Skeletal muscle satellite cell (primary cell): ENCODE data around the gene VWA1.
A peak's percentile ranks its signal among the peaks of the same experiment; 100 is the strongest.
"Not testable (repeated sequence)": the region's sequence is repeated elsewhere in the genome, so short reads cannot be mapped to it uniquely, and the experiment has no call there.

Experiments used
- H3K27me3 ChIP-seq: 2 replicates; pipeline ENCODE4 v1.7.0; 2013; ENCODE audit warnings: low read length; ENCODE audit not compliant: control insufficient read depth, insufficient read depth
- H3K36me3 ChIP-seq: 2 replicates; pipeline ENCODE4 v1.7.0; 2013; ENCODE audit warnings: mild to moderate bottlenecking, control low read depth, low read length; ENCODE audit not compliant: insufficient read depth
- H3K4me1 ChIP-seq: 2 replicates; pipeline ENCODE4 v1.7.0; 2013; ENCODE audit warnings: low read length; ENCODE audit not compliant: control insufficient read depth, insufficient read depth
- H3K4me2 ChIP-seq: 2 replicates; pipeline ENCODE4 v1.7.0; 2013; ENCODE audit warnings: mild to moderate bottlenecking, low read length
- H3K4me3 ChIP-seq: 2 replicates; pipeline ENCODE4 v1.7.0; 2013; ENCODE audit warnings: low read length
- H3K9ac ChIP-seq: 2 replicates; pipeline ENCODE4 v1.7.0; 2013; ENCODE audit warnings: mild to moderate bottlenecking, low read depth, low read length, moderate library complexity
- H3K9me3 ChIP-seq: replicated peaks from 2 replicates; pipeline ENCODE4 v1.7.0; 2013; ENCODE audit warnings: mild to moderate bottlenecking, control low read depth, low read length

VWA1 gene

GRCh38 chr1:1441002-1441888 is 5.8 kb downstream of the VWA1 start:
- Histone ChIP-seq H3K4me1 (peaks cover 5% of the 10 kb centered on the region), H3K27me3 (peaks cover 24% of the 10 kb centered on the region)

GRCh38 chr1:1442069-1442770 is 6.7 kb downstream of the VWA1 start:
- H3K4me3 ChIP-seq: no peak overlapping the region
- no peaks in the 10 kb centered on the region for H3K36me3 ChIP-seq
- no peak overlapping the region for H3K9ac ChIP-seq
- H3K27me3 ChIP-seq: peaks cover 15% of the 10 kb centered on the region
- H3K9me3 ChIP-seq: no peaks in the 10 kb centered on the region
- no peak overlapping the region for H3K4me2 ChIP-seq
- H3K4me1 ChIP-seq: peaks cover 5% of the 10 kb centered on the region

More at GRCh38 chr1:1441002-1441888, 5.8 kb downstream of the VWA1 start:
- H3K9ac ChIP-seq: no peak overlapping the region
- H3K4me3 ChIP-seq: no peak overlapping the region
- H3K4me2 ChIP-seq: peak overlapping the region; percentile 75
- no peaks in the 10 kb centered on the region for H3K36me3 ChIP-seq
- H3K9me3 ChIP-seq: no peaks in the 10 kb centered on the region

GRCh38 chr1:1446631-1447030 is 11.1 kb downstream of the VWA1 start:
- not testable (repeated sequence) for H3K9ac ChIP-seq, H3K4me3 ChIP-seq, H3K9me3 ChIP-seq, H3K36me3 ChIP-seq, H3K4me1 ChIP-seq, H3K4me2 ChIP-seq
- peaks cover 18% of the 10 kb centered on the region for H3K27me3 ChIP-seq

- Histone ChIP-seq H3K27me3 (peaks cover 16% of the 10 kb centered on the region), H3K9ac (no peak within 1 kb of the TSS), H3K36me3 (no peaks in the 10 kb centered on the region), H3K4me3 (no peak within 1 kb of the TSS), H3K4me2 (no peak within 1 kb of the TSS), H3K4me1 (no peaks in the 10 kb centered on the region), H3K9me3 (no peaks in the 10 kb centered on the region)
Measured at GRCh38 chr1:1449099-1449739, 13.7 kb downstream of the VWA1 start, which contains the start of gene ATAD3C. Gene ATAD3C (plus strand): TSS chr1:1449689. CDS start chr1:1450684, 995 bp downstream.

- not testable (repeated sequence) for H3K4me1 ChIP-seq, H3K36me3 ChIP-seq, H3K4me3 ChIP-seq, H3K9ac ChIP-seq, H3K9me3 ChIP-seq, H3K4me2 ChIP-seq
- H3K27me3 ChIP-seq: peaks cover 16% of the 10 kb centered on the region
Measured at GRCh38 chr1:1450616-1451015, 15.1 kb downstream of the VWA1 start.

GRCh38 chr1:1451696-1452364 is 16.3 kb downstream of the VWA1 start:
- peaks cover 16% of the 10 kb centered on the region for H3K27me3 ChIP-seq
- H3K36me3 ChIP-seq: no peaks in the 10 kb centered on the region
- H3K9ac ChIP-seq: no peak overlapping the region
- no peak overlapping the region for H3K4me2 ChIP-seq
- H3K9me3 ChIP-seq: no peaks in the 10 kb centered on the region
- no peaks in the 10 kb centered on the region for H3K4me1 ChIP-seq
- no peak overlapping the region for H3K4me3 ChIP-seq

- H3K9ac ChIP-seq, H3K4me2 ChIP-seq, H3K36me3 ChIP-seq, H3K9me3 ChIP-seq, H3K4me1 ChIP-seq, H3K4me3 ChIP-seq: not testable (repeated sequence)
- H3K27me3 ChIP-seq: peaks cover 16% of the 10 kb centered on the region
Measured at GRCh38 chr1:1452365-1452739, 16.9 kb downstream of the VWA1 start.

- H3K4me1 ChIP-seq: no peaks in the 10 kb centered on the region
- no peak overlapping the region for H3K4me3 ChIP-seq
- no peak overlapping the region for H3K4me2 ChIP-seq
- H3K9me3 ChIP-seq: no peaks in the 10 kb centered on the region
- H3K27me3 ChIP-seq: peaks cover 16% of the 10 kb centered on the region
- H3K36me3 ChIP-seq: no peaks in the 10 kb centered on the region
- no peak overlapping the region for H3K9ac ChIP-seq
Measured at GRCh38 chr1:1452882-1453281, 17.4 kb downstream of the VWA1 start.

GRCh38 chr1:1454286-1455056 is 19.0 kb downstream of the VWA1 start:
- not testable (repeated sequence) for H3K9ac ChIP-seq, H3K4me3 ChIP-seq, H3K4me1 ChIP-seq, H3K4me2 ChIP-seq, H3K9me3 ChIP-seq, H3K36me3 ChIP-seq
- H3K27me3 ChIP-seq: peaks cover 11% of the 10 kb centered on the region

- no peak overlapping the region for H3K4me2 ChIP-seq
- no peaks in the 10 kb centered on the region for H3K9me3 ChIP-seq
- H3K36me3 ChIP-seq: no peaks in the 10 kb centered on the region
- no peaks in the 10 kb centered on the region for H3K4me1 ChIP-seq
- no peak overlapping the region for H3K4me3 ChIP-seq
- H3K9ac ChIP-seq: no peak overlapping the region
- H3K27me3 ChIP-seq: peaks cover 8% of the 10 kb centered on the region
Measured at GRCh38 chr1:1455366-1455884, 19.9 kb downstream of the VWA1 start.
